NT2/D1 (cell line): ENCODE results near the gene BRINP1.

Experiments used
- SUZ12 ChIP-seq: IDR thresholded peaks from 2 replicates; pipeline ENCODE4 v1.6.1; 2011; ENCODE audit not compliant: insufficient read length, insufficient read depth; ENCODE audit errors: extremely low read depth
- YY1 ChIP-seq: IDR thresholded peaks from 2 replicates; pipeline ENCODE4 v1.6.1; 2011; ENCODE audit not compliant: insufficient read length, insufficient read depth

DNA sequence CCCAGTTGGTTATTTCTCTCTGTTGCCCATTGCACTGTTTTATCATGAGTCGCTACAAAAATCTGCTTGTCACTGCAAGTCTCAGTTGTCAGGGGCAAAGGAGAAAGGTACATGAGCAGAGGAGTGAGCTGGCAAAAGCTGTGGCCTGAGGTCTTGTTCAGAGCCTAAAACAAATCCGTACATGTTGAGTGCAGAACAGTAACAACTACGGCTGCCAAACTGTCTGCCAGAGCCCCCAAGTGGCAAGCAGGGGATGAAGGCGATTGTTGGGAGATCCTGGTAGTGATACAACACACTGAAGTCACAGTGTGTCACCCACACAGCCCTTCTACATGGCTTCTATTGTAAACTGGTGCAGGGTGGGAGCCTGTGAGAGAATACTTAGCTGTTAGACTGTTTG, 50.9 kb downstream of the BRINP1 start:
- TF ChIP-seq YY1 (no peak), SUZ12 (no peak)
